B cell (primary cell): ENCODE measurements around the gene ASPSCR1. TPM values are rescaled to one million over a fixed set of nuclear protein-coding genes. Genes with fewer than 3 reads are reported as not detected.

Experiments
- ATAC-seq: fragments of 200-7000 bp; cut with Tn5 transposase; one replicate; pipeline ENCODE4 v1.10.0; 2021; ENCODE audit warnings: low read depth, mild to moderate bottlenecking, moderate number of reproducible peaks, moderate library complexity
- CTCF ChIA-PET: fragments of 350-600 bp; sonication (Branson Sonifier 250); formaldehyde crosslinking; loops from one replicate; lab custom pipeline; 2021; ENCODE audit warnings: antibody characterized with exemption, inconsistent platforms; lab: Charles Lee
- POLR2A ChIA-PET: fragments of 350-600 bp; sonication (Branson Sonifier 250); formaldehyde crosslinking; loops from one replicate; lab custom pipeline; 2021; ENCODE audit warnings: antibody characterized with exemption; lab: Charles Lee
- DNase-seq: peaks from one replicate; pipeline ENCODE4 v3.0.0; 2013
- H2AFZ ChIP-seq: 2 replicates; pipeline ENCODE4 v1.6.1; 2012; ENCODE audit warnings: mild to moderate bottlenecking, low read depth, low read length; ENCODE audit not compliant: insufficient read depth, poor library complexity, severe bottlenecking
- H3K27ac ChIP-seq, 2 donors: 1 replicate in 1 of 2; 2 replicates in 1 of 2; pipeline ENCODE4 v1.5.1; 2012 to 2013; ENCODE audit warnings: low read length in 2 of 2, mild to moderate bottlenecking in 2 of 2, moderate library complexity in 1 of 2
- H3K27me3 ChIP-seq, 4 experiments: fragments of 200-600 bp in 1 of 4; sonication (generic) in 1 of 4; replicated peaks in 1 of 4; 1 replicate in 2 of 4; 2 replicates in 2 of 4; pipeline versions ENCODE4 v1.6.1 to v1.7.0; 2013 to 2016; ENCODE audit warnings: low read length in 3 of 4, mild to moderate bottlenecking in 2 of 4, mixed read lengths in 1 of 4, moderate library complexity in 1 of 4; ENCODE audit not compliant: insufficient read depth in 4 of 4, control insufficient read depth in 3 of 4; ENCODE audit errors: control extremely low read depth in 1 of 4
- H3K36me3 ChIP-seq, 2 experiments: replicated peaks in 1 of 2; 1 replicate in 1 of 2; 2 replicates in 1 of 2; pipeline versions ENCODE4 v1.6.1 to v1.7.1; 2013; ENCODE audit warnings: low read length in 1 of 2; ENCODE audit not compliant: insufficient read depth in 2 of 2, control insufficient read depth in 1 of 2; ENCODE audit errors: control extremely low read depth in 1 of 2, extremely low read depth in 1 of 2
- H3K4me1 ChIP-seq, 2 donors: fragments of 200-600 bp in 1 of 2; sonication (generic) in 1 of 2; 1 replicate in 1 of 2; 2 replicates in 1 of 2; pipeline versions ENCODE4 v1.5.1 to v1.6.1; 2013 to 2017; ENCODE audit warnings: low read length in 2 of 2; ENCODE audit not compliant: control insufficient read depth in 2 of 2, insufficient read depth in 2 of 2
- H3K4me2 ChIP-seq: replicated peaks from 2 replicates; pipeline ENCODE3; 2012; ENCODE audit warnings: mild to moderate bottlenecking, low read depth, low read length; ENCODE audit not compliant: poor library complexity, severe bottlenecking
- H3K4me3 ChIP-seq, 5 experiments: fragments of 200-600 bp in 1 of 5; sonication (generic) in 1 of 5; 1 replicate in 3 of 5; 2 replicates in 2 of 5; pipeline versions ENCODE4 v1.5.1 to v1.7.0; 2011 to 2016; ENCODE audit warnings: low read length in 4 of 5, mild to moderate bottlenecking in 4 of 5, low read depth in 2 of 5, control low read depth in 1 of 5, moderate library complexity in 1 of 5; ENCODE audit not compliant: insufficient read depth in 1 of 5; ENCODE audit errors: control extremely low read depth in 1 of 5, extremely low read depth in 1 of 5
- H3K79me2 ChIP-seq: fragments of 200-600 bp; sonication (generic); one replicate; pipeline ENCODE4 v1.6.0; 2016; ENCODE audit warnings: low read length; ENCODE audit not compliant: control insufficient read depth, insufficient read depth
- H3K9ac ChIP-seq: fragments of 200-600 bp; sonication (generic); 2 replicates; pipeline ENCODE4 v1.6.1; 2017; ENCODE audit warnings: mild to moderate bottlenecking, low read length, moderate library complexity
- H3K9me3 ChIP-seq, 3 donors: one replicate each; pipeline versions ENCODE4 v1.6.1 to v1.7.1; 2013; ENCODE audit warnings: low read length in 2 of 3; ENCODE audit not compliant: control insufficient read depth in 2 of 3, insufficient read depth in 1 of 3; ENCODE audit errors: control extremely low read depth in 1 of 3
- H4K20me1 ChIP-seq: 2 replicates; pipeline ENCODE4 v1.6.0; 2012; ENCODE audit warnings: mild to moderate bottlenecking, low read length; ENCODE audit not compliant: insufficient read depth, control insufficient read depth, poor library complexity, severe bottlenecking
- H3K27ac Mint-ChIP-seq: one replicate; pipeline ENCODE4 v1.8.0; 2021; ENCODE audit warnings: mixed read lengths
- H3K27me3 Mint-ChIP-seq: one replicate; pipeline ENCODE4 v1.8.0; 2021; ENCODE audit warnings: mixed read lengths
- H3K4me1 Mint-ChIP-seq: one replicate; pipeline ENCODE4 v1.8.0; 2021; ENCODE audit warnings: mixed read lengths
- H3K4me3 Mint-ChIP-seq: one replicate; pipeline ENCODE4 v1.8.0; 2021; ENCODE audit warnings: mixed read lengths
- H3K9me3 Mint-ChIP-seq: one replicate; pipeline ENCODE4 v1.8.0; 2022; ENCODE audit warnings: mixed read lengths; ENCODE audit not compliant: insufficient read depth
- EZH2 ChIP-seq: IDR thresholded peaks from 2 replicates; pipeline ENCODE4 v1.6.1; 2012; ENCODE audit warnings: borderline replicate concordance, low read depth, mild to moderate bottlenecking, moderate library complexity, low read length; ENCODE audit not compliant: insufficient read depth, poor library complexity, severe bottlenecking
- WGBS: methylation state at CpG from one replicate; pipeline ENCODE4 v1.1.5; 2013; ENCODE audit warnings: missing lambda C conversion rate; ENCODE audit not compliant: insufficient coverage; 5-methylcytosine and 5-hydroxymethylcytosine counted together
- intact Hi-C: fragments of 100-400 bp; cut with micrococcal nuclease; formaldehyde crosslinking; loops from one replicate; pipeline ENCODE4 v1.10.0; 2022
- polyA plus RNA-seq: library from polyadenylated mRNA; depleted of rRNA; stranded (reverse); fragments of >200 nt; gene quantifications from 2 replicates; pipeline ENCODE4 v1.2.3, GENCODE V29; 2012
- total RNA-seq, 2 donors: library from RNA; stranded (reverse); fragments of 120-200 nt in 1 of 2; gene quantifications; 1 replicate in 1 of 2; 2 replicates in 1 of 2; pipeline versions ENCODE4 v1.2.3 to v1.2.4, GENCODE V29; 2013 to 2022
- TF ChIP-seq, protein P1 (sequence below): fragments of 200-600 bp; IDR thresholded peaks from one replicate; pipeline ENCODE4 v1.8.0; 2022; ENCODE audit warnings: antibody characterized with exemption, mild to moderate bottlenecking

ASPSCR1 gene
- total and polyA plus RNA-seq, 2 donors (not counting 1 experiment from before 2014, with no cell fraction given): 34.0 to 46.7 TPM

DNA sequence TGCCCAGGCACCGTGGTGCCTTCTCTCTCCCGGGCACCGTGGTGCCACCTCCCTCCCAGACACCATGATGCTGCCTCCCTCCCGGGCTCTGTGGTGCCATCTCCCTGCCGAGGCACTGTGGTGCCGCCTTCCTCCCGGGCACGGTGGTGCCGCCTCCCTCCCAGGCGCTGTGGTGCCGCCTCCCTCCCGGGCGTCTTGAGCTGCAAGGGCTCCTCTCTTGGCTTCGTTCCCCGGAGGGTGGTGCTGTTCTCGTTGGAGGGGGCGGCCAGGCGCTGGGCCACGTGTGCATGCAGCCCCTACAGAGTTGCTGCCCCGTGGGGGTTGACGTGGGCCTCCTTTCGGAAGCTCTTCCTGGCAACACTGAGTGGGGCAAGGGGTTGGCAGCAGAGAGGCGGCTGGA is 37.0 kb downstream of the ASPSCR1 start:
- DNase-seq: no peak
- H3K27ac ChIP-seq: no peak overlapping the region
- intact Hi-C loops: no loop called here
- H3K9ac ChIP-seq: no peak overlapping the region
- H3K4me2 ChIP-seq: no peak overlapping the region
- WGBS: 81% methylated on average over 23 of the region's 23 CpGs
- TF ChIP-seq, protein P1, sequence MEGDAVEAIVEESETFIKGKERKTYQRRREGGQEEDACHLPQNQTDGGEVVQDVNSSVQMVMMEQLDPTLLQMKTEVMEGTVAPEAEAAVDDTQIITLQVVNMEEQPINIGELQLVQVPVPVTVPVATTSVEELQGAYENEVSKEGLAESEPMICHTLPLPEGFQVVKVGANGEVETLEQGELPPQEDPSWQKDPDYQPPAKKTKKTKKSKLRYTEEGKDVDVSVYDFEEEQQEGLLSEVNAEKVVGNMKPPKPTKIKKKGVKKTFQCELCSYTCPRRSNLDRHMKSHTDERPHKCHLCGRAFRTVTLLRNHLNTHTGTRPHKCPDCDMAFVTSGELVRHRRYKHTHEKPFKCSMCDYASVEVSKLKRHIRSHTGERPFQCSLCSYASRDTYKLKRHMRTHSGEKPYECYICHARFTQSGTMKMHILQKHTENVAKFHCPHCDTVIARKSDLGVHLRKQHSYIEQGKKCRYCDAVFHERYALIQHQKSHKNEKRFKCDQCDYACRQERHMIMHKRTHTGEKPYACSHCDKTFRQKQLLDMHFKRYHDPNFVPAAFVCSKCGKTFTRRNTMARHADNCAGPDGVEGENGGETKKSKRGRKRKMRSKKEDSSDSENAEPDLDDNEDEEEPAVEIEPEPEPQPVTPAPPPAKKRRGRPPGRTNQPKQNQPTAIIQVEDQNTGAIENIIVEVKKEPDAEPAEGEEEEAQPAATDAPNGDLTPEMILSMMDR: no peak
- TF ChIP-seq EZH2: no peak
- H3K4me3 ChIP-seq: no peak overlapping the region
- no peaks in the 10 kb centered on the region for H3K4me1 ChIP-seq
- no peak overlapping the region for H2AFZ ChIP-seq
- no peaks in the 10 kb centered on the region for H3K27me3 ChIP-seq
- H3K79me2 ChIP-seq: no peaks in the 10 kb centered on the region
- peaks cover 0 to 9% of the 10 kb centered on the region in 2 experiments for H3K36me3 ChIP-seq
- Mint-ChIP-seq H3K9me3 (no peaks in the 10 kb centered on the region), H3K4me3 (no peak overlapping the region), H3K4me1 (no peaks in the 10 kb centered on the region), H3K27ac (no peak overlapping the region), H3K27me3 (no peaks in the 10 kb centered on the region)
- ChIA-PET CTCF (no interaction called here), POLR2A (no interaction called here)
- H4K20me1 ChIP-seq: no peaks in the 10 kb centered on the region
- H3K9me3 ChIP-seq: no peaks in the 10 kb centered on the region
- no peak for ATAC-seq

DNA sequence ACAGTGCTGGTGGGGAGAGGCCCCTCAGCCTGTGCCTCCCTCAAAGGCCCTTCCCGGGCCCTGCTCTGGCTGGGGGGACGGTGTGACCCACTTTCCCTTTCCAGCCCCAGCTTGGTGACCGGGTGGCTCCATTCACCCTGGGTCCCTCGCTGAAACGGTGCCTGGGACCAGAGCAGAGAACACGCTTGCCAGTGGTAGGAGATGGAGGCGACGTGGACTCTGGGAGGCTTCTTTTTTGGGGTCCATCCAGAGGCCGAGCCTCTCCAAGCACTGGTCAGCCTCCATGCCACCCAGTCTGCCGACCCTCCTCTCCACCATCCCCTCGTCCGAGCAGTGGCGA is 37.5 kb downstream of the ASPSCR1 start:
- no peaks in the 10 kb centered on the region for H3K27me3 Mint-ChIP-seq
- no peaks in the 10 kb centered on the region for H3K9me3 Mint-ChIP-seq
- Histone ChIP-seq H3K27me3 (no peaks in the 10 kb centered on the region), H3K4me3 (no peak overlapping the region), H3K27ac (no peak overlapping the region), H3K4me2 (no peak overlapping the region), H3K9me3 (no peaks in the 10 kb centered on the region), H3K9ac (no peak overlapping the region), H3K36me3 (peaks cover 0 to 9% of the 10 kb centered on the region in 2 experiments), H3K79me2 (no peaks in the 10 kb centered on the region), H4K20me1 (no peaks in the 10 kb centered on the region), H2AFZ (no peak overlapping the region), H3K4me1 (peaks cover 0 to 2% of the 10 kb centered on the region in 2 donors)
- POLR2A ChIA-PET: no interaction called here
- no peak overlapping the region for H3K27ac Mint-ChIP-seq
- H3K4me3 Mint-ChIP-seq: no peak overlapping the region
- WGBS: 89% methylated on average over 7 of the region's 13 CpGs
- intact Hi-C loops: no loop called here
- no peak for DNase-seq
- H3K4me1 Mint-ChIP-seq: peaks cover under 1% of the 10 kb centered on the region
- CTCF ChIA-PET: no interaction called here
- TF ChIP-seq, protein P1: no peak
- no peak for ATAC-seq
